Omental fat pad (tissue), 4 donors: ENCODE data around the gene CALD1. TPM values are rescaled to one million over a fixed set of nuclear protein-coding genes. Genes with fewer than 3 reads are reported as not detected.
A peak's percentile ranks its signal among the peaks of the same experiment; 100 is the strongest.

ENCODE experiments used
- ATAC-seq: fragments of 150-250 bp; one replicate; pipeline ENCODE4 v1.9.1; 2016; ENCODE audit warnings: mild to moderate bottlenecking, moderate library complexity; ENCODE audit not compliant: low FRiP score
- DNase-seq: peaks from one replicate; pipeline ENCODE4 v3.0.0-alpha.2; 2019; ENCODE audit warnings: low spot score
- total RNA-seq, 4 donors: library from RNA; depleted of rRNA; stranded (reverse); fragments of >200 nt; gene quantifications; one replicate each; pipeline ENCODE4 v1.1.0, GENCODE V29; 2016
- TF ChIP-seq, protein P1 (sequence below), 3 donors: fragments of 450-650 bp; IDR thresholded peaks; one replicate each; pipeline ENCODE4 v1.5.1; 2016 to 2017; ENCODE audit warnings: antibody characterized with exemption in 3 of 3, mild to moderate bottlenecking in 3 of 3, moderate library complexity in 2 of 3

The CALD1 gene
- total RNA-seq, 4 donors from 2014 or later: 195 to 347 (median 250) TPM

DNA sequence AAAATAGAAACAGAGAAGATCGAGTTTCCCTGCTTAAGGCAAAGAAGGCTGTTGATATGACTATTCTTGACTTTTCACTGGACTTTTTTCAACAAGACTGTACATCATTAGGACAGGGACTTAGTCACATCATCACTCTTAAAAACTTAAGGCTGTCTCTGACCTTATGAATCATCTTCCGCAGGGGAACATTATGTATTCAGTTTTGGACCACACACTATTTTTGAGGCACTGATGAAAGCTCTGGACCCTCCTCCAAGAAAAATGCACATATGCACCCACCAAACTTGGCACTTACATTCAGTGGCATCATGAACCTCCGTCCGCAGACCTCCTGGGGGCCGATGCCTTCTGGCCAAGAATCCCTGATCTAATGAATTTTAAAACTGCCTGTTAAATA is 96.4 kb downstream of the CALD1 start:
- TF ChIP-seq, protein P1, sequence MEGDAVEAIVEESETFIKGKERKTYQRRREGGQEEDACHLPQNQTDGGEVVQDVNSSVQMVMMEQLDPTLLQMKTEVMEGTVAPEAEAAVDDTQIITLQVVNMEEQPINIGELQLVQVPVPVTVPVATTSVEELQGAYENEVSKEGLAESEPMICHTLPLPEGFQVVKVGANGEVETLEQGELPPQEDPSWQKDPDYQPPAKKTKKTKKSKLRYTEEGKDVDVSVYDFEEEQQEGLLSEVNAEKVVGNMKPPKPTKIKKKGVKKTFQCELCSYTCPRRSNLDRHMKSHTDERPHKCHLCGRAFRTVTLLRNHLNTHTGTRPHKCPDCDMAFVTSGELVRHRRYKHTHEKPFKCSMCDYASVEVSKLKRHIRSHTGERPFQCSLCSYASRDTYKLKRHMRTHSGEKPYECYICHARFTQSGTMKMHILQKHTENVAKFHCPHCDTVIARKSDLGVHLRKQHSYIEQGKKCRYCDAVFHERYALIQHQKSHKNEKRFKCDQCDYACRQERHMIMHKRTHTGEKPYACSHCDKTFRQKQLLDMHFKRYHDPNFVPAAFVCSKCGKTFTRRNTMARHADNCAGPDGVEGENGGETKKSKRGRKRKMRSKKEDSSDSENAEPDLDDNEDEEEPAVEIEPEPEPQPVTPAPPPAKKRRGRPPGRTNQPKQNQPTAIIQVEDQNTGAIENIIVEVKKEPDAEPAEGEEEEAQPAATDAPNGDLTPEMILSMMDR (IDR thresholded peaks at IDR 0.05): no peak
- DNase-seq: no peak
- ATAC-seq: peak; percentile 53

DNA sequence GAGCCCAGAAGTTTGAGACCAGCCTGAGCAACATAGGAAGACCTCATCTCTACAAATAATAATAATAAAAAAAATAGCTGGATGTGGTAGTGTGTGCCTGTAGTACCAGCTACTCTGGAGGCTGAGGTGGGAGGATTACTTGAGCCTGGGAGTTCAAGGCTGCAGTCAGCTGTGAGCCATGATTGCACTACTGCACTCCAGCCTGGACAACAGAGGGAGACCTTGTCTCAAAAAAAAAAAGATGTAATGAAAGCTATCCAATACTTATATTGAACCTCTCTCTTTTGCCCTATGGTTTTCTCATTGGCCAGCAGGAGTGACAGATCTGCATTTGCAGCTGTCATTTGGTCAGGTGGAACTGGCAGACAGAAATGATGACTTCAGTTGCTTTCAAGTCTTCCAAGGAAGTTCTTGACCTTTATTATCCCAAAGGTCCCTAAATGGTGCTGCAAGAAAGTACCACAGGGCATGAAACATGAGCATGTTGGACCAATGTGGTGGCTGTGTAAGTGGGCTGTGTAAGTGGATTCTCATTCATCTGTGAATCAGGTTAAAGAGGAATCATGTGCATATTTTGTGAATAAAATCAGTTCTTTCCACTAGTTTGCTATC is 99.4 kb downstream of the CALD1 start:
- no peak for ATAC-seq
- TF ChIP-seq, protein P1 (IDR thresholded peaks at IDR 0.05): no peak
- DNase-seq: no peak

DNA sequence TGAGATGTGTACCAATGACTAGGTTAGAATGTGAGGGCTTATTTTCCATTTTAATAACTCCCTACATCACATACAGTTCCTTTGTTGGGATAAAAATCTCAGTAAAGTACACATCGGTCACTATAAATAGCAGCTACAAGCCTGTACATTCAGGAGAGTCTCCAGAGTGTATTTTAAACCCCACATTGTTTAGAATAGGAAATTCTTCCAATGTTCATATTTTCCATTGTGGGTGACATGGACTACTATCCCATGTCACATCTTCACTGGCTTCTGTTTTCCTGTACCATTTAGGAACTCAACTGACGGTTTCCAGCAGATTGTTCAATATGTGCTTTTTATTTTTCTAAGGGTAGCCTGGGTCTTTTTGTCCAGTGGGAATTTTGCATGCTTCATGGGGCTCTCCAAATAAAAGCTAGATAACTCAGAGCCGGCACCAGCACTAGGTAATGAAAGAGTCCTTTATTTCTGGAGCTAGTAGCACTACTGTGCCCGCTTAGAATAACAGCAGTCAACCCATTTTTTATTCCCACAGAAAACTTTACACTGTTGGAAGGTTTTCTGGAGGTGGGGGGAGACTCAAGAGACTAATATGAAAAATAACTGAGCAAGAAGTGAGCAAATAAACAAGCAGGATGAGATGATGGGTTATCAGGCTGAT is 100.5 kb downstream of the CALD1 start:
- TF ChIP-seq, protein P1 (IDR thresholded peaks at IDR 0.05): no peak
- DNase-seq (no peak), ATAC-seq (no peak)

DNA sequence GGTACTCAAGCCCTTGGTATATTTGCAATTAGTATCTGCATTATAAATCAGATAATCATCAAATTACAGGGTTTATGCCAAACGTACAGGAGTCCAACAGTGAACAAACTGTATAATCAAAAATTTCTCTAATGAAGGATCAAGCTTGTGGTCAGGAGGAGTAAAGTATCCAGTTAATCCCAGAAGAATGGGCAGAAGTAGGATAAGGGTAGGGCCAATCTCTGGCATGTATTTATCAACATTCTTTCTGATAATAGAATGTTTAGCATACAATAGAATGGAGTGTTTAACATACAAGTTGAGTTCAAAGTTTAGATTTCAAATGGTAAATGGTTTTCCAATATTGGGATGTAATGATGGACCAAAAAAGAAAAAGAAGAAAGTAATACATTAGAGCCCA is 103.0 kb downstream of the CALD1 start:
- DNase-seq (no peak), ATAC-seq (no peak)
- TF ChIP-seq, protein P1 (IDR thresholded peaks at IDR 0.05): no peak

DNA sequence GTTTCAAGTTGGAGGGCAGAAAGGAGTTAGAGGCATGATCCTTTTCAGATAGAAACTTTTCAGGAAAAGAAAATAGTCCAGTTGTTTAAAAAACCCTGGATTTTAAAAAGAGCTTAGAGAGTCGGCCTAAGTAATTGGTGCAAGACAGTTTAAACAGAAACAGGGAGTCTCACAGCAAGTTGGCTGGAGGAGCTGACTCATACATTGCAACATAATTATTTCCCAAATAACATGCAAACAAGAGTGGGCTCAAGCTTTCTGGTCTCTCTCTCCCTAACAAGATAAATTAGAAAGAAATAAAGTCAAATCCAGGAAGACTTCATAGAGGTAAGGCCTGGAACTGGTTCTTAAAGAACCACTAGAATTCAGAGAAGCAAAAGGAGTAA is 106.5 kb downstream of the CALD1 start:
- TF ChIP-seq, protein P1 (IDR thresholded peaks at IDR 0.05): no peak
- ATAC-seq (peak; percentile 81), DNase-seq (no peak)

DNA sequence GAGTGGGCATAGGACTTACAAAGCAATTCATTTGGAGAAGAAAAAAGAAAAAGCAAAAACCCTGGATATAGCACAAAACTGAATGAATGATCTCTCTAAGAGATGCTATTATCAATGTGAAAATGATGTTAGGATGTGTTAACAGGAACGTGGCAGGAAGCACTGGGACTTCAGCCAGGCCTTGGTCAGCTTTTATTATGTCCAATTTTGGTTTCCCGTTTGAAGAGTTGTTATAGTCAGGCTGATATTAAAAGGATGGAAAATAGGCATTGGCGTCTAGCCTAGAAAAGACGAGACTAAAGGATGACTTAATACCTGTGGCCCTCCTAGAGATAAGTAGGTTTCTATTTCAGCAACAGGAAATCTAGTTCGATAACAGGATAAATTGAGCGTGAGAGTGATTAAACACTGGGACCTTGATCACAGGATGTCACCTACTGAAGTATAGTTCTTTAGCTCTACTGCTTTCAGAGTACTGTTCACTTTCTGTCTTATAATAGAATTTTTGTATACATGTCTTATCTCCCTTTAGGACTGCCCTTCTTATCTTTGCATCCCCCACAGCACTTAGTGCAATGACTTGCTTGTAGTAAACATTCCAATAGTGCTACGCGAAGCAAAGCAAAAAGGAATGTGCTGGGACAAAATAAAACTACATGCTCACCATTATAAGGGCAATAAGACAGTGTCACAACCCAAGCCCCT is 107.1 kb downstream of the CALD1 start:
- TF ChIP-seq, protein P1 (IDR thresholded peaks at IDR 0.05): no peak
- no peak for DNase-seq
- ATAC-seq: peak; percentile 38
